ENCODE measurements around the gene ZBTB25. TPM values are rescaled to one million over a fixed set of nuclear protein-coding genes. Genes with fewer than 3 reads are reported as not detected.

Gene ZBTB25
- polyA plus RNA-seq, 1 experiment, result 6.1 TPM

GRCh38 chr14:64502887-64503433 lies 678 bp downstream of the ZBTB25 start:
- no peak for DNase-seq (ENCODE audit: low read depth)
- ChIA-PET CTCF (interaction anchor here (0.6 to 3.2 kb wide), 6 partner anchors 73 to 140 kb away, joined by 3 to 12 read pairs (median 4); no protein-coding TSS in a partner anchor), POLR2A (interaction anchor here (0.6 to 0.7 kb wide), 3 partner anchors 13 to 67 kb away, joined by 3 to 22 read pairs (median 18); no protein-coding TSS in a partner anchor)
- H3K36me3 ChIP-seq (ENCODE audit: control insufficient read depth, insufficient read depth, low read length), result no peaks in the 10 kb centered on the region
- no peaks in the 10 kb centered on the region for H3K27me3 ChIP-seq (ENCODE audit: control insufficient read depth, insufficient read depth, low read length)
- TF ChIP-seq CTCF (IDR thresholded peaks at IDR 0.05; ENCODE audit: insufficient read depth, low read depth, low read length), result no peak
- H3K4me3 ChIP-seq (ENCODE audit: low read depth, low read length), result peak overlapping the region; percentile 83

GRCh38 chr14:64502456-64502855 lies 1.2 kb downstream of the ZBTB25 start:
- Histone ChIP-seq H3K27me3 (ENCODE audit: control insufficient read depth, insufficient read depth, low read length) (no peaks in the 10 kb centered on the region), H3K36me3 (ENCODE audit: control insufficient read depth, insufficient read depth, low read length) (no peaks in the 10 kb centered on the region), H3K4me3 (ENCODE audit: low read depth, low read length) (peak overlapping the region; percentile 83)
- TF ChIP-seq CTCF (IDR thresholded peaks at IDR 0.05; ENCODE audit: insufficient read depth, low read depth, low read length), result no peak
- no peak for DNase-seq (ENCODE audit: low read depth)
- ChIA-PET POLR2A (interaction anchor here (0.6 kb wide), 1 partner anchor 12 kb away, joined by 18 read pairs; no protein-coding TSS in a partner anchor), CTCF (interaction anchor here (0.6 to 3.2 kb wide), 8 partner anchors 9 to 153 kb away, joined by 3 to 12 read pairs (median 3); no protein-coding TSS in a partner anchor)

GRCh38 chr14:64501411-64502171 lies 2.0 kb downstream of the ZBTB25 start:
- DNase-seq (ENCODE audit: low read depth), result no peak
- ChIA-PET POLR2A (interaction anchor here (0.6 to 1.1 kb wide), 2 partner anchors 39 to 1177 kb away, joined by 3 to 4 read pairs; partner anchors contain the start of gene HSPA2), CTCF (interaction anchor here (0.6 to 3.2 kb wide), 9 partner anchors 9 to 154 kb away, joined by 3 to 12 read pairs (median 3); partner anchors contain the start of gene HSPA2)
- no peaks in the 10 kb centered on the region for H3K36me3 ChIP-seq (ENCODE audit: control insufficient read depth, insufficient read depth, low read length)
- H3K27me3 ChIP-seq (ENCODE audit: control insufficient read depth, insufficient read depth, low read length), result no peaks in the 10 kb centered on the region
- H3K4me3 ChIP-seq (ENCODE audit: low read depth, low read length), result no peak overlapping the region
- no peak for TF ChIP-seq CTCF (IDR thresholded peaks at IDR 0.05; ENCODE audit: insufficient read depth, low read depth, low read length)

GRCh38 chr14:64500088-64500487 lies 3.5 kb downstream of the ZBTB25 start:
- no peak for TF ChIP-seq CTCF (IDR thresholded peaks at IDR 0.05; ENCODE audit: insufficient read depth, low read depth, low read length)
- POLR2A ChIA-PET, result no interaction called here
- no peak for DNase-seq (ENCODE audit: low read depth)
- H3K27me3 ChIP-seq (ENCODE audit: control insufficient read depth, insufficient read depth, low read length), result no peaks in the 10 kb centered on the region
- H3K36me3 ChIP-seq (ENCODE audit: control insufficient read depth, insufficient read depth, low read length), result no peaks in the 10 kb centered on the region
- CTCF ChIA-PET, result interaction anchor here (1.0 to 2.4 kb wide), 2 partner anchors 10 to 11 kb away, joined by 4 to 7 read pairs; no protein-coding TSS in a partner anchor
- H3K4me3 ChIP-seq (ENCODE audit: low read depth, low read length), result no peak overlapping the region

GRCh38 chr14:64496764-64497163 lies 6.9 kb downstream of the ZBTB25 start:
- no peak for DNase-seq (ENCODE audit: low read depth)
- no peaks in the 10 kb centered on the region for H3K36me3 ChIP-seq (ENCODE audit: control insufficient read depth, insufficient read depth, low read length)
- CTCF ChIA-PET, result interaction anchor here (1.0 to 1.1 kb wide), 2 partner anchors 17 to 40 kb away, joined by 3 read pairs; no protein-coding TSS in a partner anchor
- POLR2A ChIA-PET, result no interaction called here
- H3K27me3 ChIP-seq (ENCODE audit: control insufficient read depth, insufficient read depth, low read length), result no peaks in the 10 kb centered on the region
- no peak overlapping the region for H3K4me3 ChIP-seq (ENCODE audit: low read depth, low read length)
- no peak for TF ChIP-seq CTCF (IDR thresholded peaks at IDR 0.05; ENCODE audit: insufficient read depth, low read depth, low read length)
